Neural progenitor cell (in vitro differentiated cells): ENCODE data around the gene KIF26B.

Source experiments
- CTCF ChIP-seq: fragments of 200-600 bp; sonication (generic); IDR thresholded peaks from 2 replicates; pipeline ENCODE4 v1.5.1; 2017; ENCODE audit warnings: antibody characterized with exemption, mild to moderate bottlenecking
- EZH2 ChIP-seq: fragments of 200-600 bp; sonication (generic); IDR thresholded peaks from 2 replicates; pipeline ENCODE4 v1.6.1; 2017; ENCODE audit warnings: antibody characterized with exemption, mild to moderate bottlenecking, moderate library complexity
- EZH2phosphoT487 ChIP-seq: fragments of 200-600 bp; sonication (generic); IDR thresholded peaks from 2 replicates; pipeline ENCODE4 v1.6.1; 2017; ENCODE audit warnings: antibody characterized with exemption

GRCh38 chr1:245510144-245510543 is 355.4 kb downstream of the KIF26B start:
- TF ChIP-seq CTCF (no peak), EZH2 (no peak), EZH2phosphoT487 (no peak)
